ENCODE results near the gene KIRREL3. TPM values are rescaled to one million over a fixed set of nuclear protein-coding genes. Genes with fewer than 3 reads are reported as not detected.

Gene KIRREL3
- total RNA-seq, 2 donors from 2014 or later = 0.28 TPM; not detected in 1

DNA sequence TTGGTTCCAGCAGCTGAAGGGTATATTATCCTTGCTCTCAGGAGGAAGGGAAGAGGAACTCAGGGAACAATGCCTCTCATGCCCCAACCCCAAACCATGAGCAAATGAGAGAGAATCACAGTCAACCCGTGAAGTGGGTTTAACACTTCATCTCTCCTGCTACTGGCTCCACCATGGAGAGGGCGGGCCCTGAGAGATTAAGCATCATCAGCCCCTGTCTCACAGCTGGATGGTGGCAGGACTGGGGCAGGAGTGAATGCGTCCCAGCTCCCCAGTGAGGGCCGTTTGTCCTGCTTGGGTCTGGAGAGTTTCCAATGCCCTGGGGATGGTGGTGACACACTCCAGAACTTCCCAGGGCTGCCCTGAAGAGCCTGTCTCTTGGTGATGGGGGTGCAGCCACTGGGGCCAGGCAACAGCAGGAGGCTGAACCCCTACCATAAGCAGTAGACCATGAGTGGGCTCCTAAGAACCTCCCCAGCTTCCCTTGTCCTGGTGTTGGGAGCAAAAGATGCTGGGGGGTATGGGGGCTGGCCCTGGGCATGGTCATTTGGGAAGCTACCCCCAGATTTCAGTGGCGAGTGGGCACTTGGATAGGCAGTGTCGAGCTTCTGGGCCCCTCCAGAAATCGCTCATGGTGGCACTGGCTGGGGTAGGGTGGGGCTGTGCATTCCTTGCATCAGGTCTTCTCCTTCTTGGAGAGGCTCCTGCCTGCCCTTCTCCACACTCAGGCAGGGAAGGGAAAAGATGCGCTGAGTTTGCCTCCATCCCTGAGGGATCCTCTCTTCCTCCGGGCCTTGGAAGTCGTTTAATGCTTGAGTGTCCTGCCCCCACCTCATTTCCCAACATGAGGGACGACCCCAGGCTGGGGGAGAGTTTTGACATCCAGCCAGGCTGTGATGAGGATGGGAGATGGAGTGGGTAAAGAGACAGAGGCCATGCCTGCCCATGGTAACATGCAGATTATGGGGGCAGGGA is 487.5 kb downstream of the KIRREL3 start:
- H3K4me3 ChIP-seq = no peak overlapping the region
- no peaks in the 10 kb centered on the region for H3K36me3 ChIP-seq
- WGBS = 76% methylated on average over 11 of the region's 11 CpGs
- TF ChIP-seq POLR2AphosphoS5 (IDR thresholded peaks at IDR 0.05) = no peak
- TF ChIP-seq POLR2A (IDR thresholded peaks at IDR 0.05) = no peak
- H3K27me3 ChIP-seq (replicated peaks; ENCODE audit: insufficient read depth) = no peaks in the 10 kb centered on the region
- no peak for DNase-seq (ENCODE audit: low spot score)
- intact Hi-C loops (cut with DNase I) = no loop called here
- H3K9me3 ChIP-seq = no peaks in the 10 kb centered on the region
- H3K4me1 ChIP-seq (replicated peaks) = no peaks in the 10 kb centered on the region
- no peak overlapping the region for H3K27ac ChIP-seq

DNA sequence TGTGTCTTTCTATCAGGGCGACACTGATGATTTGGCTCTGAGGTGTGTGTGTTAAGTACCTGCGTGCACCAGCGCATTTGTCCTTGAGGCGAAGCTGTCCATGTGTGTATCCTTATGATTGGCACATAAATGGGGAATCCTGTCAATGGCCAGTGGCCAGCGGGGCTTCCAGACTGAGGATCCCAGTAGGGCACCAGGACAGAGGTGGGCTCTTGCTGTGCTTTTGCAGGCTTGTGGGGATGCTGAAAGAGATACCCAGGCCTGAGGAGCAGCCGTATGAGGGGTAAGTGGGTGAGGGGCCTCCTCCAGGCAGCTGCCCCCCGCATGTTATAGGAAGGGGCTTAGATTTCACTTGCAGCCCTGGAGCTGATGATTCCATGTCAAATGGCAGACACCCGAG is 488.3 kb downstream of the KIRREL3 start:
- Histone ChIP-seq H3K27me3 (replicated peaks; ENCODE audit: insufficient read depth) (no peaks in the 10 kb centered on the region), H3K4me1 (replicated peaks) (no peaks in the 10 kb centered on the region), H3K36me3 (no peaks in the 10 kb centered on the region), H3K4me3 (no peak overlapping the region), H3K27ac (no peak overlapping the region), H3K9me3 (no peaks in the 10 kb centered on the region)
- no peak for DNase-seq (ENCODE audit: low spot score)
- 93% methylated on average over 8 of the region's 8 CpGs for WGBS
- TF ChIP-seq POLR2A (IDR thresholded peaks at IDR 0.05) (no peak), POLR2AphosphoS5 (IDR thresholded peaks at IDR 0.05) (no peak)
- TF ChIP-seq, protein P1, sequence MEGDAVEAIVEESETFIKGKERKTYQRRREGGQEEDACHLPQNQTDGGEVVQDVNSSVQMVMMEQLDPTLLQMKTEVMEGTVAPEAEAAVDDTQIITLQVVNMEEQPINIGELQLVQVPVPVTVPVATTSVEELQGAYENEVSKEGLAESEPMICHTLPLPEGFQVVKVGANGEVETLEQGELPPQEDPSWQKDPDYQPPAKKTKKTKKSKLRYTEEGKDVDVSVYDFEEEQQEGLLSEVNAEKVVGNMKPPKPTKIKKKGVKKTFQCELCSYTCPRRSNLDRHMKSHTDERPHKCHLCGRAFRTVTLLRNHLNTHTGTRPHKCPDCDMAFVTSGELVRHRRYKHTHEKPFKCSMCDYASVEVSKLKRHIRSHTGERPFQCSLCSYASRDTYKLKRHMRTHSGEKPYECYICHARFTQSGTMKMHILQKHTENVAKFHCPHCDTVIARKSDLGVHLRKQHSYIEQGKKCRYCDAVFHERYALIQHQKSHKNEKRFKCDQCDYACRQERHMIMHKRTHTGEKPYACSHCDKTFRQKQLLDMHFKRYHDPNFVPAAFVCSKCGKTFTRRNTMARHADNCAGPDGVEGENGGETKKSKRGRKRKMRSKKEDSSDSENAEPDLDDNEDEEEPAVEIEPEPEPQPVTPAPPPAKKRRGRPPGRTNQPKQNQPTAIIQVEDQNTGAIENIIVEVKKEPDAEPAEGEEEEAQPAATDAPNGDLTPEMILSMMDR (IDR thresholded peaks at IDR 0.05) = no peak
- intact Hi-C loops (cut with DNase I) = no loop called here

DNA sequence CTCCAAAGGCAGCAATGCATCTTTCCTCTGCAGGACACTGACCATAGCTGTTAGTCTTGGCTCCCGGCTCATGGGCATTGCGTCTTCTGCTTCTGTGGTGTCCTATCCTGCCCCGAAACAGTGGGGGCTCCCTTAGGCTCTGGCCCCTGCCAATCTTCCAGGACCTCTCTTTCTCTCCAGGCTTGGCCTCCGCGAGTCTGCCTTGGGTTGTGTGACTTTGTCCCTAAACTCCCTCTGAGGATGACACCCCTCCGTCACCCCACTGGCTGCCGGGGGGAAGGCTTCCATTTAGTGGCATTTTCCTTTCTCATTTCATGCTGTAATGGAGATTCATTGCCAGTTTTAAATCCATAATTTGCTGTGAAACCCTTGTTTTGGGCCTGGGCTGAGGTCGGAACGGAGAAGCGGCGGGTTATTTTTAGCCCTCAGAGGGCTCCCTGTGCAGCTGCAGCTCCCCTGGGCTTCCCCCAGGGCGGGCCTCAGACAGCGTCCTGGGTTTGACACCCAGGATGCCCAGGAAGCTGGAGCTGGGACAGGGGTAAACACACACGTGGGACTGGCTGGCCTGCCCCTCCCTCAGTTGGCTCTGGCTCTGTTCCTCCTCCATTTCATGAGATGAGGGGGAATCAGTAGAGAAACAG is 489.0 kb downstream of the KIRREL3 start:
- no peak overlapping the region for H3K4me3 ChIP-seq
- no peaks in the 10 kb centered on the region for H3K4me1 ChIP-seq (replicated peaks)
- no peaks in the 10 kb centered on the region for H3K9me3 ChIP-seq
- H3K27ac ChIP-seq = no peak overlapping the region
- no peaks in the 10 kb centered on the region for H3K36me3 ChIP-seq
- 70% methylated on average over 14 of the region's 14 CpGs for WGBS
- no peak for TF ChIP-seq POLR2AphosphoS5 (IDR thresholded peaks at IDR 0.05)
- TF ChIP-seq POLR2A (IDR thresholded peaks at IDR 0.05) = no peak
- no peak for DNase-seq (ENCODE audit: low spot score)
- H3K27me3 ChIP-seq (replicated peaks; ENCODE audit: insufficient read depth) = no peaks in the 10 kb centered on the region
- intact Hi-C loops (cut with DNase I) = no loop called here

DNA sequence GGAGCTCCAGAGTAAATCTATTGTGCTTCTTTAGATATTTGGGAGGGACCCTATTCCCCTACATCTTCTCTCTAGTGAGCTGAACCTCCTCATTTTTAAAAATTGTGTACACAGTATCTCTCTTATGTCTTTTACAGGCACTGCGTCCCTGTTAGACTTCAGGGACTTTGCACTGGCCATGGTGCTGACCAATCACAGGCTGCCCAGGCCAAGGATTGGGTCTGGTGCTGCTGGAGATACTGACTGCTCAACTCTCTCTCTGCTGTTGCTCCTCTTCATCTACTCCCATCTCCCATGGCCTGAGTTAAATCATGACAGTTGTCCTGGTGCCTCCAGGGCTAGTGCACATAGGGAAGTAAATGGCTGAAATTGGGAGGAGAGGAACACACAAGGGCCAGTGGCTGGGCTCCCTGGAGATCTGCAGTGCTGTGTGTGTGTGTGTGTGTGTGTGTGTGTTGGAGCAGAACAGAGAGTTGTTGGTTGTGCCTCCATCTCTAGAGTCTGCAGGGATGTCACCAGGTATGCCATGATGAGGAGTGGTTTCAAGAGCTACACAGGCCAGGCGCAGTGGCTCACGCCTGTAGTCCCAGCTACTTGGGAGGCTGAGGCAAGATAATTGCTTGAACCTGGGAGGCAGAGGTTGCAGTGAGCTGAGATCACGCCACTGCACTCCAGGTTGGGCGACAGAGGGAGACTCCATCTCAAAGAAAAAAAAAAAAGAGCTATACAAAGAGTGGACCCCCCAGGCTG is 489.8 kb downstream of the KIRREL3 start:
- H3K27ac ChIP-seq = no peak overlapping the region
- no peaks in the 10 kb centered on the region for H3K9me3 ChIP-seq
- no peaks in the 10 kb centered on the region for H3K4me1 ChIP-seq (replicated peaks)
- 73% methylated on average over 5 of the region's 5 CpGs for WGBS
- H3K27me3 ChIP-seq (replicated peaks; ENCODE audit: insufficient read depth) = peaks cover 3% of the 10 kb centered on the region
- intact Hi-C loops (cut with DNase I) = no loop called here
- no peak for DNase-seq (ENCODE audit: low spot score)
- no peak overlapping the region for H3K4me3 ChIP-seq
- no peaks in the 10 kb centered on the region for H3K36me3 ChIP-seq
- TF ChIP-seq, protein P1 (IDR thresholded peaks at IDR 0.05) = no peak
- TF ChIP-seq POLR2A (IDR thresholded peaks at IDR 0.05) (no peak), POLR2AphosphoS5 (IDR thresholded peaks at IDR 0.05) (no peak)

DNA sequence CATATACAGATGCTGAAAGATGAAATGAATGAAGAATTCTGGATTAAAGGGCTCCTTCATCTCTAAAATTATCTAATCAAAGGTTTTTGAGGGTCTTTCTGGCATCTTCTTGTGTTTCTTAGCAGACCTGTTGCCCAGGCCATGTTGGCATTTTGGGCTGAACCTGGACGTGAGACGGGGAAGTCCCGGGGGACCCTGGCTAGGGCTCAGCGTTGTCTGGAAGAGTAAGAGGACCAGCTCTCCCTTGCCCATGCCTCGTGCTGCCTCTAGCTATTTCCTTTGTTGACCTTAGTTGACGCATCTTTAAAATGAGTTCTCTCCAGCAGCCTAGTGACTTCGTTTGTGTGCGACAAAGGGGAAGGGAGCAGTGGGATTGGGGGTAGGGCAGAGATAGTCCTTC is 492.9 kb downstream of the KIRREL3 start:
- Histone ChIP-seq H3K27me3 (replicated peaks; ENCODE audit: insufficient read depth) (peaks cover 3% of the 10 kb centered on the region), H3K36me3 (no peaks in the 10 kb centered on the region), H3K4me1 (replicated peaks) (no peaks in the 10 kb centered on the region), H3K27ac (no peak overlapping the region), H3K4me3 (no peak overlapping the region), H3K9me3 (no peaks in the 10 kb centered on the region)
- intact Hi-C loops (cut with DNase I) = no loop called here
- WGBS = 68% methylated on average over 8 of the region's 8 CpGs
- TF ChIP-seq POLR2AphosphoS5 (IDR thresholded peaks at IDR 0.05) (no peak), POLR2A (IDR thresholded peaks at IDR 0.05) (no peak)
- TF ChIP-seq, protein P1 (IDR thresholded peaks at IDR 0.05) = no peak
- DNase-seq (ENCODE audit: low spot score) = no peak

Data from prostate gland (tissue), 2 donors.